ENCODE data around the gene COPA.

Gene COPA

GRCh38 chr1:160264795-160265307 lies 78.2 kb downstream of the COPA start:
- no peak for DNase-seq (ENCODE audit: low read depth)

GRCh38 chr1:160261893-160262794 lies 80.9 kb downstream of the COPA start, which contains the start of gene DCAF8:
TSS of gene DCAF8 (minus strand) at chr1:160262549. CDS start at chr1:160244008, 18,541 bp downstream.
- DNase-seq (ENCODE audit: low read depth): peak; percentile 95

GRCh38 chr1:160261556-160261892 lies 81.5 kb downstream of the COPA start:
- DNase-seq (ENCODE audit: low read depth): peak; percentile 51

- no peak for DNase-seq (ENCODE audit: low read depth)
Measured at GRCh38 chr1:160260406-160261382, 82.4 kb downstream of the COPA start.

- DNase-seq (ENCODE audit: low read depth): no peak
Measured at GRCh38 chr1:160258177-160258798, 84.8 kb downstream of the COPA start.

- no peak for DNase-seq (ENCODE audit: low read depth)
Measured at GRCh38 chr1:160257411-160258015, 85.5 kb downstream of the COPA start.

- DNase-seq (ENCODE audit: low read depth): no peak
Measured at GRCh38 chr1:160256396-160257046, 86.5 kb downstream of the COPA start.

GRCh38 chr1:160255781-160256300 lies 87.2 kb downstream of the COPA start:
- no peak for DNase-seq (ENCODE audit: low read depth)

GRCh38 chr1:160251687-160252526 lies 91.1 kb downstream of the COPA start:
- peak; percentile 18 for DNase-seq (ENCODE audit: low read depth)

GRCh38 chr1:160251011-160251410 lies 92.0 kb downstream of the COPA start:
- DNase-seq (ENCODE audit: low read depth): no peak

GRCh38 chr1:160247053-160247452 lies 96.0 kb downstream of the COPA start:
- no peak for DNase-seq (ENCODE audit: low read depth)

GRCh38 chr1:160245434-160245833 lies 97.6 kb downstream of the COPA start:
- no peak for DNase-seq (ENCODE audit: low read depth)

GRCh38 chr1:160244209-160244608 lies 98.8 kb downstream of the COPA start:
- no peak for DNase-seq (ENCODE audit: low read depth)

GRCh38 chr1:160243767-160244166 lies 99.3 kb downstream of the COPA start:
- DNase-seq (ENCODE audit: low read depth): no peak

GRCh38 chr1:160239582-160240299 lies 103.3 kb downstream of the COPA start:
- no peak for DNase-seq (ENCODE audit: low read depth)

All from activated T-helper 1 cell treated with Interleukin-2 at 50 U/mL for 16 hours (primary cell).